Measurements from ENCODE around the gene PDE1C.

PDE1C gene

DNA sequence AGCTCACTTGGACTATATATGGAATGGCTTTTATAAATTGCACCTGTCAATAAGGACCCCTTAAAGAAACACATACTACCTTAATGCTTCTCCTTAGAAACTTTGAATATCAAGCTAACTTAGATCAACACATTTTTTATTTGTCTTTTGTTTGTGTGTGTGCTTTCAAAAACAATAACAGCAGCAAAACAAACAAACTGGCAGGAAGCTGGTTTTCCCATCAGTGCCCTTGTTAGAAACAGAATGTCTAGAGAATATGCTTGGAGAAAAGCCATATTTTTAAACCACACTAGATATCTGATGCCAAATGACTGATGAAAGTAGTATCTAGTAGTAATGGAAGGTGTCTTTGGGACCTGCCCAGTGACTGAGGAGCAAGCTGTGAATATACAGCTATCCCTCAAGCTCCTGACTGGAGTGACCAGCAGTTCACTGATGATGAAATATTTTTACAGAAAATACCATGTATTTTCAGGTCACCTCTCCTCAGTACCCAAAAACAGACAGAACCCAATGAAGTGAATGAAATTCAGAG lies 1.0 kb downstream of the PDE1C start:
- DNase-seq (ENCODE audit: low read depth), result no peak
- TF ChIP-seq, protein P1, sequence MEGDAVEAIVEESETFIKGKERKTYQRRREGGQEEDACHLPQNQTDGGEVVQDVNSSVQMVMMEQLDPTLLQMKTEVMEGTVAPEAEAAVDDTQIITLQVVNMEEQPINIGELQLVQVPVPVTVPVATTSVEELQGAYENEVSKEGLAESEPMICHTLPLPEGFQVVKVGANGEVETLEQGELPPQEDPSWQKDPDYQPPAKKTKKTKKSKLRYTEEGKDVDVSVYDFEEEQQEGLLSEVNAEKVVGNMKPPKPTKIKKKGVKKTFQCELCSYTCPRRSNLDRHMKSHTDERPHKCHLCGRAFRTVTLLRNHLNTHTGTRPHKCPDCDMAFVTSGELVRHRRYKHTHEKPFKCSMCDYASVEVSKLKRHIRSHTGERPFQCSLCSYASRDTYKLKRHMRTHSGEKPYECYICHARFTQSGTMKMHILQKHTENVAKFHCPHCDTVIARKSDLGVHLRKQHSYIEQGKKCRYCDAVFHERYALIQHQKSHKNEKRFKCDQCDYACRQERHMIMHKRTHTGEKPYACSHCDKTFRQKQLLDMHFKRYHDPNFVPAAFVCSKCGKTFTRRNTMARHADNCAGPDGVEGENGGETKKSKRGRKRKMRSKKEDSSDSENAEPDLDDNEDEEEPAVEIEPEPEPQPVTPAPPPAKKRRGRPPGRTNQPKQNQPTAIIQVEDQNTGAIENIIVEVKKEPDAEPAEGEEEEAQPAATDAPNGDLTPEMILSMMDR (IDR thresholded peaks at IDR 0.05; ENCODE audit: insufficient read depth, low read depth, low read length, missing control alignments), result no peak
- no peak overlapping the region for H3K4me3 ChIP-seq (ENCODE audit: low read length)

DNA sequence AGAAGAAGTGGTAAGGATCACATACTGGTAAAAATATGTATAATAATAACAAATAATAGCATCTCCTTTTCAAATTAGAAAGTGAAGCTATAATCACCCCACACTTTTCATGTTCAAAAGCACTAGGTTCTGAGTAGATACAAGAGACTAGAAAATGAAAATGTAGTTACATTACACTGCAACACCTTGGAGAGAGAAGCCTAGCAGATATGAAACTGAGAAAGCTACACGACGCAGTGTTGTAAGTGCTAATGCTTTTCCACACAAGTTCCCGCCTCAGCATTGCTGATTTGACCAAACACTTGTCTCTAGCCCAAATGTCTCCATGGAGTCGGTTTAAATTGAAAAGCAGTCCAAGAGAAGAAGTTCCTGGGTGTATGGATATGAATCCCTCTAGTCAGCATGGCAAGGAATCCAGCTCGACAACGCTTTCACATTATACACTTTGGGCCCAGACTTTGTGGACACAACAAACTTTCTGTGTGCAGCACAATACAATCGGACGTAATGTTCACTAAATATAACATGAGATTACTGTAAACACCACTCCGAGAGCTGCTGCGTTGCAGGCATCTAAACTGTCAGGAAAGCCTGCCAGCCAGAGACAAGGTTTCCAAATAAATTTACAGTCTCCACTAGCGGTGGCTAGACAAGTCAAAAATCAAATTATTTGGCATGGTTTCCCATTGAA lies 1.7 kb downstream of the PDE1C start:
- TF ChIP-seq, protein P1 (IDR thresholded peaks at IDR 0.05; ENCODE audit: insufficient read depth, low read depth, low read length, missing control alignments), result no peak
- no peak overlapping the region for H3K4me3 ChIP-seq (ENCODE audit: low read length)
- no peak for DNase-seq (ENCODE audit: low read depth)

- no peak overlapping the region for H3K4me3 ChIP-seq (ENCODE audit: low read length)
- no peak for DNase-seq (ENCODE audit: low read depth)
- TF ChIP-seq, protein P1 (IDR thresholded peaks at IDR 0.05; ENCODE audit: insufficient read depth, low read depth, low read length, missing control alignments), result no peak
Observed at GRCh38 chr7:32066441-32066840, 3.8 kb downstream of the PDE1C start.

- DNase-seq (ENCODE audit: low read depth), result no peak
- TF ChIP-seq, protein P1 (IDR thresholded peaks at IDR 0.05; ENCODE audit: insufficient read depth, low read depth, low read length, missing control alignments), result no peak
- H3K4me3 ChIP-seq (ENCODE audit: low read length), result no peak overlapping the region
Observed at GRCh38 chr7:32063614-32064013, 6.6 kb downstream of the PDE1C start.

- H3K4me3 ChIP-seq (ENCODE audit: low read length), result no peak overlapping the region
- peak; percentile 44 for DNase-seq (ENCODE audit: low read depth)
- TF ChIP-seq, protein P1 (IDR thresholded peaks at IDR 0.05; ENCODE audit: insufficient read depth, low read depth, low read length, missing control alignments), result peak; percentile 48
Observed at GRCh38 chr7:32062150-32062549, 8.1 kb downstream of the PDE1C start.

DNA sequence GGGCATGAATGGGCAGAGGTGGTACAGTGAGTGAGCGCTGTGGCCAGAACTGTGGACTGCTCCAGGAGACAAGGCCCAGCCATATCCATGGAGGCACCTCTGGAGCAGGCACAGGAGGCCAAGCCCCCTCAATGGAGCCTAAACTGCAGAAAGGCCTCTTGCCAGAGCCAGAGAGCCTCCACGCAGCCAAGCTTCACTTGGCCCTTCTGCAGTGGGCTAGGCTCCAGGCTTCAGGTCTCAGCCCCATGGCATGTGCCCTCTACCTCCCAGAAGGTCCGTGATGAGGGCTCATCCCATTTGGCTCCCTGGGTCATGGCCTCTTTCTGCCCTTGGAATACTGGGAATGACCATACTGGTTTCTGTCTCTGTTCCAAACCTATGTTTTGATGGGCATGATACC lies 8.9 kb downstream of the PDE1C start:
- TF ChIP-seq, protein P1 (IDR thresholded peaks at IDR 0.05; ENCODE audit: insufficient read depth, low read depth, low read length, missing control alignments), result no peak
- no peak for DNase-seq (ENCODE audit: low read depth)

More for the DNA sequence above, 8.9 kb downstream of the PDE1C start:
- no peak overlapping the region for H3K4me3 ChIP-seq (ENCODE audit: low read length)
